ENCODE results near the gene DYDC1.
"Not testable (repeated sequence)": the region's sequence is repeated elsewhere in the genome, so short reads cannot be mapped to it uniquely, and the experiment has no call there.

The DYDC1 gene

GRCh38 chr10:80344276-80344675 is 12.3 kb downstream of the DYDC1 start:
- no peak for DNase-seq (ENCODE audit: low read depth)

GRCh38 chr10:80333983-80334382 is 22.6 kb downstream of the DYDC1 start:
- DNase-seq (ENCODE audit: low read depth): no peak

GRCh38 chr10:80324891-80325364 is 31.6 kb downstream of the DYDC1 start:
- DNase-seq (ENCODE audit: low read depth): no peak

GRCh38 chr10:80324086-80324485 is 32.5 kb downstream of the DYDC1 start:
- peak; percentile 33 for DNase-seq (ENCODE audit: low read depth)

GRCh38 chr10:80323311-80323710 is 33.2 kb downstream of the DYDC1 start:
- DNase-seq (ENCODE audit: low read depth): no peak

GRCh38 chr10:80322711-80323110 is 33.8 kb downstream of the DYDC1 start:
- DNase-seq (ENCODE audit: low read depth): no peak

- no peak for DNase-seq (ENCODE audit: low read depth)
Measured at GRCh38 chr10:80322158-80322557, 34.4 kb downstream of the DYDC1 start.

- DNase-seq (ENCODE audit: low read depth): no peak
Measured at GRCh38 chr10:80321183-80321582, 35.4 kb downstream of the DYDC1 start.

- DNase-seq (ENCODE audit: low read depth): no peak
Measured at GRCh38 chr10:80320377-80320776, 36.2 kb downstream of the DYDC1 start.

- DNase-seq (ENCODE audit: low read depth): no peak
Measured at GRCh38 chr10:80319725-80320290, 36.7 kb downstream of the DYDC1 start.

- DNase-seq (ENCODE audit: low read depth): no peak
Measured at GRCh38 chr10:80319318-80319717, 37.2 kb downstream of the DYDC1 start.

- DNase-seq (ENCODE audit: low read depth): no peak
Measured at GRCh38 chr10:80318742-80319141, 37.8 kb downstream of the DYDC1 start.

GRCh38 chr10:80315391-80315790 is 41.2 kb downstream of the DYDC1 start:
- DNase-seq (ENCODE audit: low read depth): no peak

- no peak for DNase-seq (ENCODE audit: low read depth)
Measured at GRCh38 chr10:80313523-80313922, 43.0 kb downstream of the DYDC1 start.

GRCh38 chr10:80305989-80306388 is 50.6 kb downstream of the DYDC1 start:
- DNase-seq (ENCODE audit: low read depth): not testable (repeated sequence)

- DNase-seq (ENCODE audit: low read depth): no peak
Measured at GRCh38 chr10:80296942-80297341, 59.6 kb downstream of the DYDC1 start.

- no peak for DNase-seq (ENCODE audit: low read depth)
Measured at GRCh38 chr10:80292607-80293239, 63.8 kb downstream of the DYDC1 start.

- no peak for DNase-seq (ENCODE audit: low read depth)
Measured at GRCh38 chr10:80290474-80291220, 65.9 kb downstream of the DYDC1 start.

GRCh38 chr10:80289451-80290287 is 66.9 kb downstream of the DYDC1 start, which contains the start of gene MAT1A:
Gene MAT1A, minus strand, starts transcription at chr10:80289658. Its CDS starts 235 bp downstream, at chr10:80289423.
- no peak for DNase-seq (ENCODE audit: low read depth)

- DNase-seq (ENCODE audit: low read depth): no peak
Measured at GRCh38 chr10:80288849-80289248, 67.7 kb downstream of the DYDC1 start.
